Vagina (tissue), 2 donors: Measurements from ENCODE around the gene C17orf107.

Experiments
- CTCF ChIP-seq, 3 experiments: fragments of 450-650 bp in 2 of 3; fragments of 200-600 bp in 1 of 3; sonication (generic) in 1 of 3; IDR thresholded peaks; one replicate each; pipeline ENCODE4 v1.5.1; 2017 to 2019; ENCODE audit warnings: antibody characterized with exemption in 3 of 3, mild to moderate bottlenecking in 2 of 3, moderate library complexity in 2 of 3
- POLR2A ChIP-seq, 2 donors: fragments of 450-650 bp; IDR thresholded peaks; one replicate each; pipeline ENCODE4 v1.6.1; 2017; ENCODE audit warnings: antibody characterized with exemption in 2 of 2, mild to moderate bottlenecking in 2 of 2, moderate library complexity in 2 of 2

GRCh38 chr17:4950075-4950745 is 50.9 kb downstream of the C17orf107 start:
- TF ChIP-seq CTCF (IDR thresholded peaks at IDR 0.05) (no peak), POLR2A (IDR thresholded peaks at IDR 0.05) (no peak)
